GM12874 (cell line): Measurements from ENCODE around the gene AMDHD2.
A peak's percentile ranks its signal among the peaks of the same experiment; 100 is the strongest.

Experiments
- TF ChIP-seq, protein P1 (sequence below): IDR thresholded peaks from 2 replicates; pipeline ENCODE4 v1.5.1; 2011; ENCODE audit warnings: low read depth, mild to moderate bottlenecking, control low read depth, low read length, moderate library complexity; ENCODE audit not compliant: insufficient read depth

AMDHD2 gene

DNA sequence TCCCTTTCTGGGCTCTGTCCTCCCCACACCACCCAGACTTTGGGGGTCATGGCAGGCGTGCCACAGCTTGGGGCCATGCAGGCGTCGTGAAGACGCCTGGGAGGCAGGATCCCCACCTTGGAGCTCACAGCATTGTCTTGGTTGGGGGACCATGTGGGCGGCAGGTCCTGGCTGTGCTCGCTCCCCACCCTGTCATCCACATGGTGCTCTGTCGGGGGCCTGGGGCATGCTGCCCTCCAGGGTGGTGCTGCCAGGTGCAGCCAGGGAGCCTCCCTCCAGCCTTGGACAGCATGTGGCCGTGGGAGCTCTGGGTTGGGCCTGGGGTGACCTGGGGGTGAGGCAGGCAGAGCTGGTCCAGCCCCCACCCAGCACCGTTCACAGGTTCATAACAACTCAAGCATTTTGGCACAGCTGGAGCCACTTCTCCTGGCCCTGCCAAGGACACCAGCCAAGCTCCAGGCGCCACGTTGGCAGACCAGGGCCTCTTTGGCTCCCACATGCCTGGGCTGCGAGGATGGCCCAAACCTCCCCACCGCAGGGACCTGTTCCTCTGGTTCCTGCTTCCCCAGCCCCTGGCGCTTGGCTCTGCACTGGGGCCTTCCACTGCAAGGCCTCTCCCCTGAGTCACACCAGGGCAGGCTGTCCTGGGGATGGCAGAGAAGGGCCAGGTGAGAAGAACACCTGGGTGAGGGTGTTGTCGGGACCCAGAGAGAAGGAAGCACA, 21.5 kb upstream of the AMDHD2 start:
- TF ChIP-seq, protein P1, sequence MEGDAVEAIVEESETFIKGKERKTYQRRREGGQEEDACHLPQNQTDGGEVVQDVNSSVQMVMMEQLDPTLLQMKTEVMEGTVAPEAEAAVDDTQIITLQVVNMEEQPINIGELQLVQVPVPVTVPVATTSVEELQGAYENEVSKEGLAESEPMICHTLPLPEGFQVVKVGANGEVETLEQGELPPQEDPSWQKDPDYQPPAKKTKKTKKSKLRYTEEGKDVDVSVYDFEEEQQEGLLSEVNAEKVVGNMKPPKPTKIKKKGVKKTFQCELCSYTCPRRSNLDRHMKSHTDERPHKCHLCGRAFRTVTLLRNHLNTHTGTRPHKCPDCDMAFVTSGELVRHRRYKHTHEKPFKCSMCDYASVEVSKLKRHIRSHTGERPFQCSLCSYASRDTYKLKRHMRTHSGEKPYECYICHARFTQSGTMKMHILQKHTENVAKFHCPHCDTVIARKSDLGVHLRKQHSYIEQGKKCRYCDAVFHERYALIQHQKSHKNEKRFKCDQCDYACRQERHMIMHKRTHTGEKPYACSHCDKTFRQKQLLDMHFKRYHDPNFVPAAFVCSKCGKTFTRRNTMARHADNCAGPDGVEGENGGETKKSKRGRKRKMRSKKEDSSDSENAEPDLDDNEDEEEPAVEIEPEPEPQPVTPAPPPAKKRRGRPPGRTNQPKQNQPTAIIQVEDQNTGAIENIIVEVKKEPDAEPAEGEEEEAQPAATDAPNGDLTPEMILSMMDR = no peak

DNA sequence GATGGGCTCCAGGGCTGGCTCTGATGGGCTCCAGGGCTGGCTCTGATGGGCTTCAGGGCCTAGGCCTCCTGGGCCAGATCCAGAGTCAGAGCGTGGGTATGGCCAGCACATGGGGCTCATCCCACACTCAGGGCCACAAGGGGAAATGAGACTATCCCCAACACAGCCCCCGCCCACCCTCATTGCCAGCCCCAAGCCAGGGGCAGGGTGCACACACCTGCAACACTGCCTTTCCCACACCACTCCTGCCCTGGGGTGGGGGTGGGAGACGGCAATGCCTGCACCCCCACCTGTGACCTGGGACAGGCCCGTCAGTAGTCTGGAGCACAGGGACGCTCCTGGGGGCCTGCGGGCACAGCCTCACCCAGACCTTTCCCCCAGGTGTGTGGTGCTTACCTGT, 20.7 kb upstream of the AMDHD2 start:
- TF ChIP-seq, protein P1 = no peak

DNA sequence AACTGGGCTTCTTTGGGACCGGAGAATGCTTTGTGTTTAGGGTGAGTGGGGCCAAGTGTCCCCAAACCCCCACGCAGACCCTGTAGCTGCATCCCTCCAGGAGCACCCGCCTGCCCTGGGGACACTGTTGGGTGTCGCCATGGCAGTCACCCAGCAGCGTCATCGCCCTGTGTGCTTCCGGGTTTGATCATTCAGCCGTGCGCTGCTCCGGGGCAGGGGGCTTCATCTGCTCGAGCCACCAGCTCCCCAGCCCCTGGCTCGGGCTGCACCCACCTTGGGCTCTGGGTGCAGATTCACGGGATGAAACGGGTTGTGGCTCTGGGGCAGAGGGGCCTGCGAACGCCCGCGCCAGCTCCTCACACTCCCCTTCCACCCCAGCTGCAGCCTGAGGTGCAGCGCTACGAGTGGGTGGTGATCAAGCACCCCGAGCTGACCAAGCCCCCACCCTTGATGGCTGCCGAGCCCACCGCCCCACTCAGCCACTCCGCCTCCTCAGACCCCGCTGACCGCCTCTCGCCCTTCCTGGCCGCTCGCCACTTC, 20.2 kb upstream of the AMDHD2 start:
- TF ChIP-seq, protein P1 = no peak

DNA sequence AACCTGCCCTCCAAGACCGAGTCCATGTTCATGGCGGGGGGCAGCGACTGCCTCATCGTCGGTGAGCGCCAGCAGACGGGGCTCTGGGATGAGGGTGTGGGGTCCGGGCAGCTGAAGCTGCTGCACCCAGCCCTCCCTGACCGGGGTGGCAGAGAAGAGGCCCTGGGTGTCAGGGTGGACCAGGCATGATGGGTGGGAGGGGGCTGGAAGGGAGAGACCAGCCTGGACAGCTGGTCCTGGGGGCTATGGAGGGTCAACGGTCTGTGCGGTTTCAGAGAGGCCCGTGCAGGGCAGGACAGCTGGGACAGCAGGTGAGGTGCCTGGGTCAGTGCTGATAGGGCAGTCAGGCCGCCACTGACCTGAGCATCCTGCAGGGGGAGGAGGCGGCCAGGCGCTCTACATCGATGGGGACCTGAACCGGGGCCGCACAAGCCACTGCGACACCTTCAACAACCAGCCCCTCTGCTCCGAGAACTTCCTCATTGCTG, 19.7 kb upstream of the AMDHD2 start:
- TF ChIP-seq, protein P1 = peak; percentile 22; the same call in 1 of the 2 replicates

DNA sequence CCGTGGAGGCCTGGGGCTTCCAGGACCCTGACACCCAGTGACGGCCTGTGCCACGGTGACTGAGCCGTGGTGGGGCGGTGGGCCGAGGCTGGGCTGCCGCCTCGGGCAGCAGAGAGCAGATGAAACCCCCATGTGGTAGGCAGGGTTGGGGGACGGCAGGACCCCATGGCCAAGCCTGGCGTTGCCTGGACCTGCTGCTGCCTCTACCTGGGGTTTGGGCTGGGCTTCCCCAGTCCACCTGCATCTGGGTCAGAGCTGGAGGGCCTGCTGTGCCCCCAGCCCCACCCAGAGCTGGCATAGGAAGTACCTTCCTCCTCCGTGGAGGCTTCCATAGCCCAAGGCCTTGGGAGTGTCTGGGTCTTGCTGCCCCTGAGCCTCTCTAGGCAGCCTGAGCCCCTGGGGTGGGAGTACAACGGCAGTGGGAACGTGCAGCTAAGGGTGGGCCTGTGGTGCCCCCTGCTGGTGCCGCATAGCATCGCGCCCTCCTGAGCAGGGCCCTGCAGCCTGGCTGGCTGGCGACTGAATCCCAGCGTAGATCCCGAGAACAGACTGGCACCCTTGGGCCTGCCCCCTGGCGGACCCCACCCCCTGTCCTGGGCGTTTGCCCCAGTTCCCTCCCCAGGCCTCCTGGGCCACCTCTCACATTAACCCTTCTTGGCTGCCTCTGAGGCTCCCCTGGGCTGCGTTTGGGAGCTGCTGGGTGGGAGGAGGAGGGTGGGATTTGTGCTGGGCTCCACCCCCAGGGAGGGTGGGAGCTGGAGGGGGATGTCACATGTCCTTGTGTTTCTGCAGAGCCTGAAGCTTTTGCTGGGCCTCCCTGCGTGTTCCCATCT, 19.0 kb upstream of the AMDHD2 start:
- TF ChIP-seq, protein P1 = peak; percentile 99

DNA sequence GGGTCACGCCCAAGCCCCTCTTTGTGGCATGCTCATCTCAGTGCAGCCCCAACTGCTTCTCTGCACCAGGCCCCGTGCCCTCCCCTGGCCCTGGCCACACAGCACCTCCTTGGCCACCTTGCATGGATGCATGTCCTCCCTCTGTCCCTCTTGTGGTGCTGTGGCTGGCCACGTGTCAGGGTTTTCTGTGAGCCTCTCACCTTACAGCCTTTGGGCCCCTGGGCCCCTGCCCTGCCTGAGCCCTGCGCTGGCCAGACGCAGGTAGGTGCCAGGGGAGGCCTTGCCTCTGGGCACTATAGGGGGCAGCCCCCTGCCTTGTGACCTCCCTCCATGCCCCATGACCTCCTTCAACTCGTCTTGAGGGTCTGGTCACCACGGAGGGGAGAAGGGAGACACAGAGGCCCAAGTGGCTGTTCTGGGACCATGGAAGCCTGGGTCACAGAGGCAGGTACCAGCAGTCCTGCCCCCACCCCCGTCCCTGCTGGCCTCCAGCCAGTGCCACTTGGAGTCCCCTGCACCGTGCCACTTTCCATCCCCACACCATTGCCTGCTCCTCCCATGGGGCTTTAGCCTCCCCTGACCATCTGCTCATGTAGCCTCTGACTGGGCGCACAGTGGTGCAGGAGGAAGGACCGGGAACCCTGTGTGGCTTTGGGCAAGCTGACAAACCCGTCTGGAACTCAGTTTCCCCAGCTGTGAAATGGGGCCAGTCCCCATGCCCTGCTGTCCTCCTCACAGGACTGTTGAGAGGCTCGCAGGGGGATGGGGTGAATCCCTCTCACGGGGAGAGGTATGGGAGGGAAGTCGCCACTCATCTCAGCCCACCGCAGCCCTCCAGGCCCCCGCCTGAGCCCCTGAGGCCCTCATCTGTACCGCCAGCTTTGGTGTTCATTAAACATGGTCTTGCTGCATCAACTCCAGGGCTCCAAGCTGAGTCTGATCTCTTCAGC, 17.9 kb upstream of the AMDHD2 start:
- TF ChIP-seq, protein P1 = no peak
